HepG2 (cell line): ENCODE data around the gene UCN. TPM values are rescaled to one million over a fixed set of nuclear protein-coding genes. Genes with fewer than 3 reads are reported as not detected.

ENCODE experiments used
- MEIS2 ChIP-seq: sonication (generic); formaldehyde crosslinking; IDR thresholded peaks from 2 replicates; pipeline ENCODE4 v1.9.0; 2021; ENCODE audit warnings: mild to moderate bottlenecking, missing genetic modification reagents
- MTA1 ChIP-seq: sonication (generic); formaldehyde crosslinking; IDR thresholded peaks from 2 replicates; pipeline ENCODE4 v1.4.0; 2020; ENCODE audit warnings: missing genetic modification reagents, mild to moderate bottlenecking, borderline replicate concordance
- NPAS2 ChIP-seq: sonication (generic); formaldehyde crosslinking; IDR thresholded peaks from 2 replicates; pipeline ENCODE4 v1.8.0; 2022; ENCODE audit warnings: mild to moderate bottlenecking, missing genetic modification reagents, borderline replicate concordance
- PAWR ChIP-seq: sonication (generic); formaldehyde crosslinking; IDR thresholded peaks from 2 replicates; pipeline ENCODE4 v1.4.0; 2020; ENCODE audit warnings: missing genetic modification reagents, mild to moderate bottlenecking, borderline replicate concordance
- PITX1 ChIP-seq: sonication (generic); formaldehyde crosslinking; IDR thresholded peaks from 2 replicates; pipeline ENCODE4 v1.5.1; 2020; ENCODE audit warnings: mild to moderate bottlenecking, missing genetic modification reagents
- SIX1 ChIP-seq: sonication (generic); formaldehyde crosslinking; IDR thresholded peaks from 2 replicates; pipeline ENCODE4 v1.4.0; 2020; ENCODE audit warnings: missing genetic modification reagents, borderline replicate concordance
- TAF1 ChIP-seq: sonication (generic); formaldehyde crosslinking; IDR thresholded peaks from 2 replicates; pipeline ENCODE4 v1.4.0; 2020; ENCODE audit warnings: missing genetic modification reagents
- YY1 ChIP-seq: IDR thresholded peaks from 2 replicates; pipeline ENCODE4 v1.6.1; 2011; ENCODE audit warnings: low read length, low read depth, moderate library complexity, mild to moderate bottlenecking; ENCODE audit not compliant: insufficient read depth, insufficient replicate concordance
- ZNF275 ChIP-seq: sonication (generic); formaldehyde crosslinking; IDR thresholded peaks from 2 replicates; pipeline ENCODE4 v1.8.0; 2022; ENCODE audit warnings: missing genetic modification reagents, mild to moderate bottlenecking, inconsistent platforms, borderline replicate concordance
- ZNF441 ChIP-seq: sonication (generic); formaldehyde crosslinking; IDR thresholded peaks from 2 replicates; pipeline ENCODE4 v1.7.0; 2021; ENCODE audit warnings: missing genetic modification reagents, borderline replicate concordance
- ZNF484 ChIP-seq: sonication (generic); formaldehyde crosslinking; IDR thresholded peaks from 2 replicates; pipeline ENCODE4 v1.5.1; 2020; ENCODE audit warnings: mild to moderate bottlenecking, low read depth, missing genetic modification reagents, borderline replicate concordance
- ZNF501 ChIP-seq: sonication (generic); formaldehyde crosslinking; IDR thresholded peaks from 2 replicates; pipeline ENCODE4 v1.5.1; 2020; ENCODE audit warnings: mild to moderate bottlenecking, moderate library complexity, missing genetic modification reagents
- ZNF737 ChIP-seq: sonication (generic); formaldehyde crosslinking; IDR thresholded peaks from 2 replicates; pipeline ENCODE4 v1.5.0; 2020; ENCODE audit warnings: missing genetic modification reagents, mild to moderate bottlenecking, borderline replicate concordance
- ZNF75D ChIP-seq: sonication (generic); formaldehyde crosslinking; IDR thresholded peaks from 2 replicates; pipeline ENCODE4 v1.8.1; 2023; ENCODE audit warnings: missing genetic modification reagents, mild to moderate bottlenecking, borderline replicate concordance
- ZNF790 ChIP-seq: sonication (generic); formaldehyde crosslinking; IDR thresholded peaks from 2 replicates; pipeline ENCODE4 v1.8.0; 2022; ENCODE audit warnings: missing genetic modification reagents, mild to moderate bottlenecking, borderline replicate concordance
- ZNF839 ChIP-seq: sonication (generic); formaldehyde crosslinking; IDR thresholded peaks from 2 replicates; pipeline ENCODE4 v1.4.0; 2020; ENCODE audit warnings: missing genetic modification reagents, mild to moderate bottlenecking, borderline replicate concordance
- ZNF841 ChIP-seq: sonication (generic); formaldehyde crosslinking; IDR thresholded peaks from 2 replicates; pipeline ENCODE4 v1.8.1; 2023; ENCODE audit warnings: missing genetic modification reagents, borderline replicate concordance
- polyA plus RNA-seq, 8 experiments: library from polyadenylated mRNA; depleted of rRNA in 3 of 8; stranded (reverse) in 7 of 8; unstranded in 1 of 8; fragments of >200 nt; fragmentation: Illumina TruSeq in 4 of 8; extraction: Trizol in 4 of 8; gene quantifications; 2 replicates each; pipeline versions ENCODE4 v1.2.1 to v1.2.3, GENCODE V29; 2011 to 2016; ENCODE audit warnings: low read depth in 4 of 8, missing spikeins in 1 of 8, mixed read lengths in 1 of 8; ENCODE audit not compliant: insufficient read depth in 1 of 8
- total RNA-seq, 5 experiments: library from RNA; depleted of rRNA; stranded (reverse); fragments of >200 nt; fragmentation: Illumina TruSeq; extraction: Trizol; gene quantifications; 2 replicates each; pipeline ENCODE4 v1.2.3, GENCODE V29; 2016; ENCODE audit warnings: low read depth in 1 of 5
- TF ChIP-seq, protein P1 (sequence below): sonication (generic); formaldehyde crosslinking; IDR thresholded peaks from 2 replicates; pipeline ENCODE4 v1.4.0; 2020; ENCODE audit warnings: mild to moderate bottlenecking, missing genetic modification reagents
- TF ChIP-seq, protein P2 (sequence below): sonication (generic); formaldehyde crosslinking; IDR thresholded peaks from 2 replicates; pipeline ENCODE4 v1.5.1; 2020; ENCODE audit warnings: mild to moderate bottlenecking, missing genetic modification reagents, moderate library complexity

UCN gene
- total and polyA plus RNA-seq, 2 of the 13 experiments (the other 11 are each of a cell fraction or from before 2014, with no cell fraction given): 1.2 to 2.3 TPM

DNA sequence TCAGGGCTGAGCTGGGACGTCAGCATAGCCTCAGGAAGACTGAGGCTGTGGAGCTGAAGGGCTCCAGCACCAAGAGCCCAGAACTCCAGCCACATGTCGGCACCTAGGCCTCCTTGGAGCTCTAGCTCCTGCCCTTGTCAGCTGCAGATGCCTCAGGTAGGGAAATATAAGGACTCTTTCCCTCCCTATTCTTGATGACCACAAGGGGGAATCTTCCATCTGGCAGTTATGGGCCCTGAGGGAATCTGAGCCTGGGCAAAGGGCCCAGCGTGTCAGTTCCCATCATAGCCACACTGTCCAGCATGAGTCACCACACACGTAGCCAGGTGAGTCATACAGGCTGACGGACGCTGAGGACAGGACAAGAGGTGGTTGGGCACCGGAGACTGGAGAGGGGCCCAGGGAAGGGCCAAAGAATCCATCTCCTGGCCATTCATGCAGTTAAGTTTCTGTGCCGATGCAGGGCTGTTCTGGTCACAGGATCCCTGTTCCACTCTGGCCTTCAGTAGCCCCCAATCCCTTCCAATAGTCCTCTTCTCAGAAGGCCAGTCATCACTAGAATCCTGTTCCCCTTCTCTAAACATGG lies 12.8 kb upstream of the UCN start (continued):
- TF ChIP-seq, protein P1, sequence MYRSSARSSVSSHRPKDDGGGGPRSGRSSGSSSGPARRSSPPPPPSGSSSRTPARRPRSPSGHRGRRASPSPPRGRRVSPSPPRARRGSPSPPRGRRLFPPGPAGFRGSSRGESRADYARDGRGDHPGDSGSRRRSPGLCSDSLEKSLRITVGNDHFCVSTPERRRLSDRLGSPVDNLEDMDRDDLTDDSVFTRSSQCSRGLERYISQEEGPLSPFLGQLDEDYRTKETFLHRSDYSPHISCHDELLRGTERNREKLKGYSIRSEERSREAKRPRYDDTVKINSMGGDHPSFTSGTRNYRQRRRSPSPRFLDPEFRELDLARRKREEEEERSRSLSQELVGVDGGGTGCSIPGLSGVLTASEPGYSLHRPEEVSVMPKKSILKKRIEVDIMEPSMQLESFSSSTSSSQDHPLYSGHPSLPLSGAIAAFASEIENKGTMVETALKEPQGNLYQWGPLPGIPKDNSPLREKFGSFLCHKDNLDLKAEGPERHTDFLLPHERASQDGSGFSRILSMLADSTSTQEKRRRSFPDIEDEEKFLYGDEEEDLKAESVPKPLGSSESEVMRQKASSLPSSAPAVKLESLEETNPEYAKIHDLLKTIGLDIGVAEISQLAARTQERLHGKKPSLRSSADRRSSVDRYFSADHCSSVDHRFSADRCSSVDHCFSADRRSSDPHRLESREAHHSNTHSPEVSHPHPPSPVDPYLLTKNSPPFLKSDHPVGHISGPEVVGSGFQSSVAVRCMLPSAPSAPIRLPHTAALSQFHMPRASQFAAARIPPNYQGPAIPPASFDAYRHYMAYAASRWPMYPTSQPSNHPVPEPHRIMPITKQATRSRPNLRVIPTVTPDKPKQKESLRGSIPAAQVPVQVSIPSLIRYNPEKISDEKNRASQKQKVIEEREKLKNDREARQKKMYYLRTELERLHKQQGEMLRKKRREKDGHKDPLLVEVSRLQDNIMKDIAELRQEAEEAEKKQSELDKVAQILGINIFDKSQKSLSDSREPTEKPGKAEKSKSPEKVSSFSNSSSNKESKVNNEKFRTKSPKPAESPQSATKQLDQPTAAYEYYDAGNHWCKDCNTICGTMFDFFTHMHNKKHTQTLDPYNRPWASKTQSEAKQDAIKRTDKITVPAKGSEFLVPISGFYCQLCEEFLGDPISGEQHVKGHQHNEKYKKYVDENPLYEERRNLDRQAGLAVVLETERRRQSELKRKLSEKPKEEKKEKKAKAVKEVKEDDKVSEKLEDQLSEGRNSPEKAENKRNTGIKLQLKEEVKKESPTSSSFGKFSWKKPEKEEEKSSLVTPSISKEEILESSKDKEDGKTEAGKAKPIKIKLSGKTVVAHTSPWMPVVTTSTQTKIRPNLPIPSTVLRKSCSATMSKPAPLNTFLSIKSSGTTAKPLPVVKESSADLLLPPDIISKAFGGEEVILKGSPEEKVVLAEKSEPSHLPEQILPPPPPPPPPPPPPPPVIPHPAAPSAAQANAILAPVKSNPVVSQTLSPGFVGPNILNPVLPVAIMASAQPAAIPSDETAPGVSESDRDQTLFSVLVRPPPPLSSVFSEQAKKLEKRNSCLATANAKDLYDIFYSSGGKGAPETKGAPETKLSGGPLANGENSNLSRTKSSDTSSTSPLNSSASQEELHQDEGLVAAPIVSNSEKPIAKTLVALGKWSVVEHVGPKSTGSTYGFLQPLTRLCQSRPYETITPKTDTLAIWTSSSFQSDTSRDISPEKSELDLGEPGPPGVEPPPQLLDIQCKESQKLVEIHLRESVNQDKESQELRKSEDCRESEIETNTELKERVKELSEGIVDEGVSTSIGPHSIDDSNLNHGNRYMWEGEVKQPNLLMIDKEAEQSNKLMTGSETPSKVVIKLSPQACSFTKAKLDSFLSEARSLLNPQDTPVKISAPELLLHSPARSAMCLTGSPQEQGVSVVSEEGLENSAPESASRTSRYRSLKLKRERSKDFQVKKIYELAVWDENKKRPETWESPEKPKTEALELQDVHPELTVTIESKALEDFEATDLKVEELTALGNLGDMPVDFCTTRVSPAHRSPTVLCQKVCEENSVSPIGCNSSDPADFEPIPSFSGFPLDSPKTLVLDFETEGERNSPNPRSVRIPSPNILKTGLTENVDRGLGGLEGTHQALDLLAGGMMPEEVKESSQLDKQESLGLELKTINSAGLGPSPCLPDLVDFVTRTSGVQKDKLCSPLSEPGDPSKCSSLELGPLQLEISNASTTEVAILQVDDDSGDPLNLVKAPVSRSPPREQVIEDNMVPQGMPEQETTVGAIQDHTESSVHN (CRISPR knock-in tag): no peak
- TF ChIP-seq NPAS2 (CRISPR knock-in tag): no peak
- TF ChIP-seq, protein P2, sequence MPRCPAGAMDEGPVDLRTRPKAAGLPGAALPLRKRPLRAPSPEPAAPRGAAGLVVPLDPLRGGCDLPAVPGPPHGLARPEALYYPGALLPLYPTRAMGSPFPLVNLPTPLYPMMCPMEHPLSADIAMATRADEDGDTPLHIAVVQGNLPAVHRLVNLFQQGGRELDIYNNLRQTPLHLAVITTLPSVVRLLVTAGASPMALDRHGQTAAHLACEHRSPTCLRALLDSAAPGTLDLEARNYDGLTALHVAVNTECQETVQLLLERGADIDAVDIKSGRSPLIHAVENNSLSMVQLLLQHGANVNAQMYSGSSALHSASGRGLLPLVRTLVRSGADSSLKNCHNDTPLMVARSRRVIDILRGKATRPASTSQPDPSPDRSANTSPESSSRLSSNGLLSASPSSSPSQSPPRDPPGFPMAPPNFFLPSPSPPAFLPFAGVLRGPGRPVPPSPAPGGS (CRISPR knock-in tag): peak; percentile 84; the same call in 1 of the 2 replicates
- peak; percentile 77 for TF ChIP-seq YY1
- TF ChIP-seq ZNF841: no peak
- no peak for TF ChIP-seq ZNF839 (CRISPR knock-in tag)
- no peak for TF ChIP-seq ZNF275 (CRISPR knock-in tag)
- TF ChIP-seq TAF1 (CRISPR knock-in tag): peak; percentile 62
- no peak for TF ChIP-seq ZNF75D (CRISPR knock-in tag)
- peak; percentile 87; the same call in 1 of the 2 replicates for TF ChIP-seq SIX1
- 0 out of 2 replicates have a peak, but pooled peaks have one; percentile 34 for TF ChIP-seq PITX1 (CRISPR knock-in tag)
- no peak for TF ChIP-seq ZNF737 (CRISPR knock-in tag)
- no peak for TF ChIP-seq ZNF484 (CRISPR knock-in tag)
- no peak for TF ChIP-seq MTA1 (CRISPR knock-in tag)
- TF ChIP-seq PAWR: no peak
- TF ChIP-seq ZNF441 (CRISPR knock-in tag): peak; percentile 67; the same call in 1 of the 2 replicates
- peak; percentile 93 for TF ChIP-seq MEIS2 (CRISPR knock-in tag)
- TF ChIP-seq ZNF790: no peak
- peak; percentile 91; the same call in 1 of the 2 replicates for TF ChIP-seq ZNF501 (CRISPR knock-in tag)
